ENCODE measurements around the gene C16orf87.

The C16orf87 gene

DNA sequence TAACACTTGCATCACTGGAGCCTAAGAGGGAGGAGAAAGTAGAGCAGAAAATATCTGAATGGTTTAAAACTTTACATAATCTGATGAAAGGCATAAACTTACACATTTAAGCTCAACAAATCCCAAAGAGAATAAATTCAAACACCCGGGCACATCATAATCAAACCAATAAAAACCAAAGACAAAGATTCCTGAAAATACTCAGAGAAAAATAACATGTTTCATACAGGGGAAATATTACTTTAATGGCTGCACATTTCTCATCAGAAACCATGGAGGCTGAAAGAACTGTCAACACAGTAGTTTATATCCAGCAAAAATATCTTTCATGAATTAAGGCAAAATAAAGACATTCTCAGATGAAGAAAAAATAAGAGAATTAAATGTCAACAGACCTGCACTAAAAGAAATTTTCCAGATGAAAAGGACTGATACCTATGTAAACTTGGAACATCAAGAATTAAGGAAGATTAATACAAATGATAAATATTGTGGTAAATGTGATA is 34.2 kb downstream of the C16orf87 start (continued):
- TF ChIP-seq, protein P1, sequence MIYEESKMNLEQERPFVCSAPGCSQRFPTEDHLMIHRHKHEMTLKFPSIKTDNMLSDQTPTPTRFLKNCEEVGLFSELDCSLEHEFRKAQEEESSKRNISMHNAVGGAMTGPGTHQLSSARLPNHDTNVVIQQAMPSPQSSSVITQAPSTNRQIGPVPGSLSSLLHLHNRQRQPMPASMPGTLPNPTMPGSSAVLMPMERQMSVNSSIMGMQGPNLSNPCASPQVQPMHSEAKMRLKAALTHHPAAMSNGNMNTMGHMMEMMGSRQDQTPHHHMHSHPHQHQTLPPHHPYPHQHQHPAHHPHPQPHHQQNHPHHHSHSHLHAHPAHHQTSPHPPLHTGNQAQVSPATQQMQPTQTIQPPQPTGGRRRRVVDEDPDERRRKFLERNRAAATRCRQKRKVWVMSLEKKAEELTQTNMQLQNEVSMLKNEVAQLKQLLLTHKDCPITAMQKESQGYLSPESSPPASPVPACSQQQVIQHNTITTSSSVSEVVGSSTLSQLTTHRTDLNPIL (CRISPR knock-in tag; IDR thresholded peaks at IDR 0.05; ENCODE audit: low read depth) = no peak
- TF ChIP-seq BACH2 (CRISPR knock-in tag; IDR thresholded peaks at IDR 0.05; ENCODE audit: borderline replicate concordance) (no peak), ZC3H10 (CRISPR knock-in tag; IDR thresholded peaks at IDR 0.05) (no peak)

DNA sequence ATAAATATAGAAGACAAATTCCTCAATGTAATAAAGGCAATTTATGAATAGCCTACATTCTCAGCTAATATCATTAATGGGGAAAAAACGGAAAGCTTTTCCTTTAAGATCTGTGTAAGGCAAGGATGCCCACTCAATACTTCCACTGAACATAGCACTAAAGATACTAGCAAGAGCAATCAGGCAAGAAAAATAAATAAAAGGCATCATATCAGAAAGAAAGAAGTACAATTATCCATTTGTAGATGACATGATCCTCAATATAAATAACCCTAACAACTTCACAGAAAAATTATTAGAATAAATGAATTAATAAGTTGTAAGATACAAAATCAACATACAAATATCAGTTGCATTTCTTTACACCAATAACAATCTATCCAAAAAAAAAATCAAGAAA is 37.1 kb downstream of the C16orf87 start:
- TF ChIP-seq, protein P1 (CRISPR knock-in tag; IDR thresholded peaks at IDR 0.05; ENCODE audit: low read depth) = no peak
- TF ChIP-seq, protein P2, sequence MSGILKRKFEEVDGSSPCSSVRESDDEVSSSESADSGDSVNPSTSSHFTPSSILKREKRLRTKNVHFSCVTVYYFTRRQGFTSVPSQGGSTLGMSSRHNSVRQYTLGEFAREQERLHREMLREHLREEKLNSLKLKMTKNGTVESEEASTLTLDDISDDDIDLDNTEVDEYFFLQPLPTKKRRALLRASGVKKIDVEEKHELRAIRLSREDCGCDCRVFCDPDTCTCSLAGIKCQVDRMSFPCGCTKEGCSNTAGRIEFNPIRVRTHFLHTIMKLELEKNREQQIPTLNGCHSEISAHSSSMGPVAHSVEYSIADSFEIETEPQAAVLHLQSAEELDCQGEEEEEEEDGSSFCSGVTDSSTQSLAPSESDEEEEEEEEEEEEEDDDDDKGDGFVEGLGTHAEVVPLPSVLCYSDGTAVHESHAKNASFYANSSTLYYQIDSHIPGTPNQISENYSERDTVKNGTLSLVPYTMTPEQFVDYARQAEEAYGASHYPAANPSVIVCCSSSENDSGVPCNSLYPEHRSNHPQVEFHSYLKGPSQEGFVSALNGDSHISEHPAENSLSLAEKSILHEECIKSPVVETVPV (CRISPR knock-in tag; IDR thresholded peaks at IDR 0.05) = no peak
- TF ChIP-seq TCF4 (CRISPR knock-in tag; IDR thresholded peaks at IDR 0.05; ENCODE audit: borderline replicate concordance) = no peak
- no peak for TF ChIP-seq ARNTL (CRISPR knock-in tag; IDR thresholded peaks at IDR 0.05; ENCODE audit: borderline replicate concordance, low read depth)
- TF ChIP-seq, protein P3, sequence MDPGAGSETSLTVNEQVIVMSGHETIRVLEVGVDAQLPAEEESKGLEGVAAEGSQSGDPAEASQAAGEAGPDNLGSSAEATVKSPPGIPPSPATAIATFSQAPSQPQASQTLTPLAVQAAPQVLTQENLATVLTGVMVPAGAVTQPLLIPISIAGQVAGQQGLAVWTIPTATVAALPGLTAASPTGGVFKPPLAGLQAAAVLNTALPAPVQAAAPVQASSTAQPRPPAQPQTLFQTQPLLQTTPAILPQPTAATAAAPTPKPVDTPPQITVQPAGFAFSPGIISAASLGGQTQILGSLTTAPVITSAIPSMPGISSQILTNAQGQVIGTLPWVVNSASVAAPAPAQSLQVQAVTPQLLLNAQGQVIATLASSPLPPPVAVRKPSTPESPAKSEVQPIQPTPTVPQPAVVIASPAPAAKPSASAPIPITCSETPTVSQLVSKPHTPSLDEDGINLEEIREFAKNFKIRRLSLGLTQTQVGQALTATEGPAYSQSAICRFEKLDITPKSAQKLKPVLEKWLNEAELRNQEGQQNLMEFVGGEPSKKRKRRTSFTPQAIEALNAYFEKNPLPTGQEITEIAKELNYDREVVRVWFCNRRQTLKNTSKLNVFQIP (CRISPR knock-in tag; IDR thresholded peaks at IDR 0.05; ENCODE audit: borderline replicate concordance, low read depth) = no peak
- no peak for TF ChIP-seq ZFP30 (CRISPR knock-in tag; IDR thresholded peaks at IDR 0.05)
- TF ChIP-seq ZC3H10 (CRISPR knock-in tag; IDR thresholded peaks at IDR 0.05) = no peak
- TF ChIP-seq TOX (CRISPR knock-in tag; IDR thresholded peaks at IDR 0.05; ENCODE audit: borderline replicate concordance) = no peak
- TF ChIP-seq ESRRG (CRISPR knock-in tag; IDR thresholded peaks at IDR 0.05) = no peak
- no peak for TF ChIP-seq CSDC2 (CRISPR knock-in tag; IDR thresholded peaks at IDR 0.05)
- no peak for TF ChIP-seq ZNF565 (CRISPR knock-in tag; conservative IDR thresholded peaks at IDR 0.05; ENCODE audit: low read depth)
- no peak for TF ChIP-seq ZFP3 (CRISPR knock-in tag; IDR thresholded peaks at IDR 0.05)
- no peak for TF ChIP-seq GLIS3 (CRISPR knock-in tag; IDR thresholded peaks at IDR 0.05)
- TF ChIP-seq ZNF70 (CRISPR knock-in tag; IDR thresholded peaks at IDR 0.05) = no peak
- no peak for TF ChIP-seq BACH2 (CRISPR knock-in tag; IDR thresholded peaks at IDR 0.05; ENCODE audit: borderline replicate concordance)
- no peak for TF ChIP-seq OSR1 (CRISPR knock-in tag; IDR thresholded peaks at IDR 0.05)
- TF ChIP-seq, protein P4, sequence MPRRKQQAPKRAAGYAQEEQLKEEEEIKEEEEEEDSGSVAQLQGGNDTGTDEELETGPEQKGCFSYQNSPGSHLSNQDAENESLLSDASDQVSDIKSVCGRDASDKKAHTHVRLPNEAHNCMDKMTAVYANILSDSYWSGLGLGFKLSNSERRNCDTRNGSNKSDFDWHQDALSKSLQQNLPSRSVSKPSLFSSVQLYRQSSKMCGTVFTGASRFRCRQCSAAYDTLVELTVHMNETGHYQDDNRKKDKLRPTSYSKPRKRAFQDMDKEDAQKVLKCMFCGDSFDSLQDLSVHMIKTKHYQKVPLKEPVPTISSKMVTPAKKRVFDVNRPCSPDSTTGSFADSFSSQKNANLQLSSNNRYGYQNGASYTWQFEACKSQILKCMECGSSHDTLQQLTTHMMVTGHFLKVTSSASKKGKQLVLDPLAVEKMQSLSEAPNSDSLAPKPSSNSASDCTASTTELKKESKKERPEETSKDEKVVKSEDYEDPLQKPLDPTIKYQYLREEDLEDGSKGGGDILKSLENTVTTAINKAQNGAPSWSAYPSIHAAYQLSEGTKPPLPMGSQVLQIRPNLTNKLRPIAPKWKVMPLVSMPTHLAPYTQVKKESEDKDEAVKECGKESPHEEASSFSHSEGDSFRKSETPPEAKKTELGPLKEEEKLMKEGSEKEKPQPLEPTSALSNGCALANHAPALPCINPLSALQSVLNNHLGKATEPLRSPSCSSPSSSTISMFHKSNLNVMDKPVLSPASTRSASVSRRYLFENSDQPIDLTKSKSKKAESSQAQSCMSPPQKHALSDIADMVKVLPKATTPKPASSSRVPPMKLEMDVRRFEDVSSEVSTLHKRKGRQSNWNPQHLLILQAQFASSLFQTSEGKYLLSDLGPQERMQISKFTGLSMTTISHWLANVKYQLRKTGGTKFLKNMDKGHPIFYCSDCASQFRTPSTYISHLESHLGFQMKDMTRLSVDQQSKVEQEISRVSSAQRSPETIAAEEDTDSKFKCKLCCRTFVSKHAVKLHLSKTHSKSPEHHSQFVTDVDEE (CRISPR knock-in tag; IDR thresholded peaks at IDR 0.05) = no peak
- TF ChIP-seq ISL1 (CRISPR knock-in tag; IDR thresholded peaks at IDR 0.05) = no peak
- no peak for TF ChIP-seq PPARA (CRISPR knock-in tag; IDR thresholded peaks at IDR 0.05; ENCODE audit: borderline replicate concordance)

DNA sequence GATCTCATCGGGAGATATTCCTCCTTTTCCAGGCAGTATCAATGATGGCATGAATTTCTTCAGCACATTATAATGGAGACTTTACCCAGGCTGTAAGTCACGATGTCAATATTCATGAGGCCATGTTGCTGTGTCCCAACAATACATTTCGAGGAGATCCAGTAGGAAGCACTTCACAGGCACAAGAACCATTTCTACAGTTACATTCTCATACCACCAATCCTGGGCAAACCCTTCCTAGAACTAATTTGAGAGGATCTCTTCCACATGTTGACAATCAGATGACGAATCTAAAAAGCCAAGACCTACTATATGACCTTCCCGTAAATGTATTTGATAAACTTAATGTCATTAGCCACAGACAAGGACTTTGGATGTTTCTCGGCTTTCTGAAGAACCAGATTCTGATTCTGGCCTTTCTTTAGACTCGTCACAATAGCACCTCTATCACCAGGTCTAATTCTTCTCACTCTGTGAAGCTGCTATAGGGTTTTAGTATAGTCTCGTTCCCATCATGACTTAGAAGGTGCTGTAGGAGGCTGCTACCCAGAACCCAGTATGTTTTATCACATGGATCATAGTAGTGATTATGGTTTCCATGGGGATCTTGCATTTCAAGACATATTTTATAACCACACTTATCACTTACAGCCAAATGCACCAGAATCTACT is 40.2 kb downstream of the C16orf87 start:
- TF ChIP-seq GLIS3 (CRISPR knock-in tag; IDR thresholded peaks at IDR 0.05) (no peak), ZNF565 (CRISPR knock-in tag; conservative IDR thresholded peaks at IDR 0.05; ENCODE audit: low read depth) (no peak)
- no peak; the same call in 2 of the 3 replicates for ATAC-seq

More for the DNA sequence above, 37.1 kb downstream of the C16orf87 start:
- no peak for ATAC-seq
